GM23248 (cell line): Measurements from ENCODE around the gene SLC36A2.

Source experiments
- EZH2 ChIP-seq: fragments of 200-600 bp; sonication (generic); IDR thresholded peaks from 2 replicates; pipeline ENCODE4 v1.6.1; 2018; ENCODE audit warnings: antibody characterized with exemption, mild to moderate bottlenecking; ENCODE audit not compliant: insufficient read depth, poor library complexity, severe bottlenecking
- EZH2phosphoT487 ChIP-seq: fragments of 200-600 bp; sonication (generic); IDR thresholded peaks from 2 replicates; pipeline ENCODE4 v1.6.1; 2018; ENCODE audit warnings: antibody characterized with exemption, moderate library complexity, mild to moderate bottlenecking, low read depth; ENCODE audit not compliant: insufficient read depth

GRCh38 chr5:151348789-151349188, 1.4 kb upstream of the SLC36A2 start:
- TF ChIP-seq EZH2 (no peak), EZH2phosphoT487 (no peak)
